Stimulated activated CD4-positive, alpha-beta T cell treated with anti-CD3 and anti-CD28 coated beads, Interleukin-12 subunit alpha, Interleukin-12 subunit beta, amount 100 ng/mL, for 24 hours (primary cell): ENCODE measurements around the gene USP24.
A peak's percentile ranks its signal among the peaks of the same experiment; 100 is the strongest.
"Not testable (repeated sequence)": the region's sequence is repeated elsewhere in the genome, so short reads cannot be mapped to it uniquely, and the experiment has no call there.

Experiments used
- DNase-seq, 2 experiments: peaks; one replicate each; pipeline ENCODE4 v3.0.0-alpha.2; 2020; ENCODE audit warnings: low read depth in 2 of 2

Gene USP24

GRCh38 chr1:55229726-55230125 lies 14.6 kb upstream of the USP24 start:
- not testable (repeated sequence) for DNase-seq

- DNase-seq, result no peak
Observed at GRCh38 chr1:55225228-55225627, 10.1 kb upstream of the USP24 start.

- DNase-seq, result no peak
Observed at GRCh38 chr1:55224729-55225128, 9.6 kb upstream of the USP24 start.

GRCh38 chr1:55222152-55222551 lies 7.0 kb upstream of the USP24 start:
- DNase-seq, result no peak

- no peak for DNase-seq
Observed at GRCh38 chr1:55217226-55217986, 2.2 kb upstream of the USP24 start.

- DNase-seq, result no peak
Observed at GRCh38 chr1:55216096-55216495, 932 bp upstream of the USP24 start.

- peak in 1 of 2 experiments; percentile 20 for DNase-seq
Observed at GRCh38 chr1:55214934-55215193, 300 bp downstream of the USP24 start.

- DNase-seq, result peak; percentile 7 to 29
Observed at GRCh38 chr1:55214212-55214933, 791 bp downstream of the USP24 start.

- no peak for DNase-seq
Observed at GRCh38 chr1:55213885-55214211, 1.3 kb downstream of the USP24 start.

GRCh38 chr1:55213151-55213884 lies 1.8 kb downstream of the USP24 start:
- no peak for DNase-seq

GRCh38 chr1:55212349-55213150 lies 2.6 kb downstream of the USP24 start:
- no peak for DNase-seq

GRCh38 chr1:55211863-55212262 lies 3.3 kb downstream of the USP24 start:
- no peak for DNase-seq

- no peak for DNase-seq
Observed at GRCh38 chr1:55210990-55211801, 4.0 kb downstream of the USP24 start.

GRCh38 chr1:55209247-55209646 lies 5.9 kb downstream of the USP24 start:
- DNase-seq, result no peak

- DNase-seq, result no peak
Observed at GRCh38 chr1:55206210-55206609, 9.0 kb downstream of the USP24 start.

- no peak for DNase-seq
Observed at GRCh38 chr1:55204997-55205396, 10.2 kb downstream of the USP24 start.

- no peak for DNase-seq
Observed at GRCh38 chr1:55203064-55203463, 12.1 kb downstream of the USP24 start.

GRCh38 chr1:55200667-55201066 lies 14.5 kb downstream of the USP24 start:
- DNase-seq, result no peak

- DNase-seq, result not testable (repeated sequence)
Observed at GRCh38 chr1:55199735-55200134, 15.4 kb downstream of the USP24 start.

- no peak for DNase-seq
Observed at GRCh38 chr1:55198044-55198443, 17.1 kb downstream of the USP24 start.

GRCh38 chr1:55197099-55197498 lies 18.1 kb downstream of the USP24 start:
- no peak for DNase-seq
